ENCODE data around the gene SNX5.

SNX5 gene

DNA sequence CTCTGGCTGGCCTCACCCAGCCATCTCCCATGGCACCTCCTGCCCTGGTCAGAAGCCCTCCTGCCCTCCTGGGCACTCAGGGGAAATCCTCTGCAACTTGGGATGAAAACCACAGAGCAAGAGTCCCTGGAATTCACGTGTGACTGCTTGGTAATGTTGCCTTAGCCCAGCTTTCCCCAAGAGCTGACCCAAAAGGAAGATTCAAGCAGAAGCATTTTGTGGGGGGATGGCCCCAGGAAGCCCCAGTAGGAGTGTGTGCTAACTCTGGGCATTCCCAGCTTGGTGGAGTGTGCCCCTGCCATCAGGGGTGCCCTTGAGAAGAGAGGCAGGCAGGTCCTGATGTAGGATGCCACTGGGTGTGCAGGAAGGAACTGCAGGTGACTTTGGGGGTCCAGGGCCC lies 35.5 kb downstream of the SNX5 start:
- no peak overlapping the region for H3K27ac ChIP-seq (ENCODE audit: low read length)
- H3K4me2 ChIP-seq (ENCODE audit: low read length) = no peak overlapping the region
- H3K27me3 ChIP-seq (ENCODE audit: low read depth, low read length) = no peaks in the 10 kb centered on the region
- H4K20me1 ChIP-seq (ENCODE audit: insufficient read depth, low read length) = 0 out of 2 replicates have a peak, but pooled peaks cover 2% of the 10 kb centered on the region
- peaks cover 5% of the 10 kb centered on the region for H3K36me3 ChIP-seq (replicated peaks; ENCODE audit: low read depth, low read length)
- 0 out of 2 replicates have a peak, but pooled peaks cover 3% of the 10 kb centered on the region for H3K9me3 ChIP-seq (ENCODE audit: insufficient read depth, low read length)
- no peak overlapping the region for H2AFZ ChIP-seq (ENCODE audit: low read depth, low read length)
- TF ChIP-seq, protein P1, sequence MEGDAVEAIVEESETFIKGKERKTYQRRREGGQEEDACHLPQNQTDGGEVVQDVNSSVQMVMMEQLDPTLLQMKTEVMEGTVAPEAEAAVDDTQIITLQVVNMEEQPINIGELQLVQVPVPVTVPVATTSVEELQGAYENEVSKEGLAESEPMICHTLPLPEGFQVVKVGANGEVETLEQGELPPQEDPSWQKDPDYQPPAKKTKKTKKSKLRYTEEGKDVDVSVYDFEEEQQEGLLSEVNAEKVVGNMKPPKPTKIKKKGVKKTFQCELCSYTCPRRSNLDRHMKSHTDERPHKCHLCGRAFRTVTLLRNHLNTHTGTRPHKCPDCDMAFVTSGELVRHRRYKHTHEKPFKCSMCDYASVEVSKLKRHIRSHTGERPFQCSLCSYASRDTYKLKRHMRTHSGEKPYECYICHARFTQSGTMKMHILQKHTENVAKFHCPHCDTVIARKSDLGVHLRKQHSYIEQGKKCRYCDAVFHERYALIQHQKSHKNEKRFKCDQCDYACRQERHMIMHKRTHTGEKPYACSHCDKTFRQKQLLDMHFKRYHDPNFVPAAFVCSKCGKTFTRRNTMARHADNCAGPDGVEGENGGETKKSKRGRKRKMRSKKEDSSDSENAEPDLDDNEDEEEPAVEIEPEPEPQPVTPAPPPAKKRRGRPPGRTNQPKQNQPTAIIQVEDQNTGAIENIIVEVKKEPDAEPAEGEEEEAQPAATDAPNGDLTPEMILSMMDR (IDR thresholded peaks at IDR 0.05; ENCODE audit: low read depth, low read length) = no peak
- TF ChIP-seq EZH2phosphoT487 (IDR thresholded peaks at IDR 0.05; ENCODE audit: low read depth) = no peak
- no peaks in the 10 kb centered on the region for H3K79me2 ChIP-seq (ENCODE audit: low read length)
- H3K9ac ChIP-seq (ENCODE audit: low read length) = no peak overlapping the region
- 0 out of 2 replicates have a peak, but pooled peaks cover 5% of the 10 kb centered on the region for H3K4me1 ChIP-seq (ENCODE audit: low read length)
- H3K4me3 ChIP-seq (ENCODE audit: low read length) = no peak overlapping the region

DNA sequence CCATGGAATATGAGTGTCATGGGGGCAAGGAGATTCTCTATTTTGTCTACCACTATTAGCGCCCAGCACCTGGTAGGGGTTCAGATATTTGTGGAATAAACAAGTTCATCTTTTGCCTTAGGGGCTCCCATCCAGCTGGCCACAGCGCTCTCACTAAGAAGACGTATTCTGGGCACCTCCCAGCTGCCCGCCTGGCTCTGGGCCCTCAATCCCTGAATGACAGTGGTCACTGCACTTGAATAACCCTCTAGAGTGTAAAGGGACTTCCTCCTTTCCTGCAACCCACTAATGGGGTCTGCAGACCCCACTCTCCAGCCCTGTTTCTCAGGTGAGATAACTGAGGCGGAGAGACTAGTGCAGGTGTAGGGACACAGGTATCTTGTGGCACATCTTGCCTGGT lies 36.2 kb downstream of the SNX5 start:
- Histone ChIP-seq H3K27me3 (ENCODE audit: low read depth, low read length) (no peaks in the 10 kb centered on the region), H4K20me1 (ENCODE audit: insufficient read depth, low read length) (no peaks in the 10 kb centered on the region), H3K36me3 (replicated peaks; ENCODE audit: low read depth, low read length) (peaks cover 5% of the 10 kb centered on the region), H3K4me2 (ENCODE audit: low read length) (no peak overlapping the region), H3K4me1 (ENCODE audit: low read length) (0 out of 2 replicates have a peak, but pooled peaks cover 5% of the 10 kb centered on the region), H3K27ac (ENCODE audit: low read length) (no peak overlapping the region), H3K9me3 (ENCODE audit: insufficient read depth, low read length) (0 out of 2 replicates have a peak, but pooled peaks cover 3% of the 10 kb centered on the region), H2AFZ (ENCODE audit: low read depth, low read length) (no peak overlapping the region), H3K79me2 (ENCODE audit: low read length) (no peaks in the 10 kb centered on the region), H3K4me3 (ENCODE audit: low read length) (no peak overlapping the region), H3K9ac (ENCODE audit: low read length) (no peak overlapping the region)
- TF ChIP-seq EZH2phosphoT487 (IDR thresholded peaks at IDR 0.05; ENCODE audit: low read depth) = no peak
- TF ChIP-seq, protein P1 (IDR thresholded peaks at IDR 0.05; ENCODE audit: low read depth, low read length) = no peak

DNA sequence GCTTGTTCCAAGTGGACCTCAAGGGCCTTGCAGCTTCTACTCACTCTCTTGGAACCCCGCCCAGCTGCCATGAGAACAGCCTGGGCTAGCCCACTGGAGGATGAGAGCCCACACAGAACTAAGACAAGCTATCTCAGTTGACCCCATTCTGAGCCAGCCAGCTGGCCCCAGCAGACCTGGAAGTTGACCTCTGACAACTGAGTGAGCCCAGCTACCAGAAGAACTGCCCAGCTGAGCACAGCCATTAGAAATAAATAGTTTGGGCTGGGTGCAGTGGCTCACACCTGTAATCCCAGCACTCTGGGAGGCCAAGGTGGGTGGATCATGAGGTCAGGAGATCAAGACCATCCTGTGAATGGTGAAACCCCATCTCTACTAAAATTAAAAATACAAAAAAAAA lies 37.1 kb downstream of the SNX5 start:
- H3K27me3 ChIP-seq (ENCODE audit: low read depth, low read length) = no peaks in the 10 kb centered on the region
- H3K4me1 ChIP-seq (ENCODE audit: low read length) = 0 out of 2 replicates have a peak, but pooled peaks cover 5% of the 10 kb centered on the region
- no peak overlapping the region for H3K4me3 ChIP-seq (ENCODE audit: low read length)
- H3K36me3 ChIP-seq (replicated peaks; ENCODE audit: low read depth, low read length) = peaks cover 5% of the 10 kb centered on the region
- no peak overlapping the region for H3K9ac ChIP-seq (ENCODE audit: low read length)
- H3K4me2 ChIP-seq (ENCODE audit: low read length) = no peak overlapping the region
- H3K27ac ChIP-seq (ENCODE audit: low read length) = no peak overlapping the region
- 0 out of 2 replicates have a peak, but pooled peaks cover 3% of the 10 kb centered on the region for H3K9me3 ChIP-seq (ENCODE audit: insufficient read depth, low read length)
- no peaks in the 10 kb centered on the region for H3K79me2 ChIP-seq (ENCODE audit: low read length)
- TF ChIP-seq EZH2phosphoT487 (IDR thresholded peaks at IDR 0.05; ENCODE audit: low read depth) = no peak
- H4K20me1 ChIP-seq (ENCODE audit: insufficient read depth, low read length) = no peaks in the 10 kb centered on the region
- H2AFZ ChIP-seq (ENCODE audit: low read depth, low read length) = no peak overlapping the region

DNA sequence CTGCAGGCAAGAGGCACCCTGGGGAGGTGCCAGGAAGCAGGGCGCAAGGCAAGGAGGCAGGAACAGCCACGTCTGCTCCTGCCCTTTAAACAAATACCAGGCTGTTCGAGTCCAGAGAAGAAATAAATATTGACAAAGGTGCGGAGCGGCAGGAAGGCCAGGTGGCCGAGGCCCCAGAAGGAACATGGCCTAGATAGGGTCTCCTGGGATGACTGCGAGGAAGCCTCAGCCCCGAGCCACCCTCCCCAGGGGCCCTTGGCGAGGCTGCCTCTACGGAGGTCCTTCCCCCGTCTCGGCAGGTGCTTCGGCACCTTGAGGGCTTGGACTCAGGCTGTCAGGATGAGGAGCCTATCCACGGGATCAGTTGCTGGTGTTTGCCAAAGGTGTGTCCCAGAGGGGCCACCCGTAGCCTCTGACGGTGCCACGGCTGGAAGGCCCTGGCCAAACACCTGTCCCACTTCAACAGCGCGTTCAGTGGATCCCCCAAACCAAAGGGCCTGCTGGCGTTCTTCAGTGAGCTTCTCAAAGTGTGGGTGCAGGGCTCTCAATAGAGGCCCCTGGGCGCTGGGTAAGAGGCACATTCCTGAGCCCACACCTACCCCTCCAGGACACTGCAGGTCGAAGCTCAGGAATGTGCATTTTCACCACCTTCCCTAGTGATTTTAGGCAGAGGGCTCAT lies 39.8 kb downstream of the SNX5 start:
- Histone ChIP-seq H3K27ac (ENCODE audit: low read length) (no peak overlapping the region), H3K36me3 (replicated peaks; ENCODE audit: low read depth, low read length) (peaks cover 5% of the 10 kb centered on the region), H3K9ac (ENCODE audit: low read length) (no peak overlapping the region), H3K4me3 (ENCODE audit: low read length) (no peak overlapping the region), H2AFZ (ENCODE audit: low read depth, low read length) (no peak overlapping the region), H3K9me3 (ENCODE audit: insufficient read depth, low read length) (0 out of 2 replicates have a peak, but pooled peaks cover 3% of the 10 kb centered on the region), H3K4me2 (ENCODE audit: low read length) (no peak overlapping the region), H3K27me3 (ENCODE audit: low read depth, low read length) (0 out of 2 replicates have a peak, but pooled peaks cover 5% of the 10 kb centered on the region), H3K4me1 (ENCODE audit: low read length) (0 out of 2 replicates have a peak, but pooled peaks cover 5% of the 10 kb centered on the region), H4K20me1 (ENCODE audit: insufficient read depth, low read length) (no peaks in the 10 kb centered on the region), H3K79me2 (ENCODE audit: low read length) (no peaks in the 10 kb centered on the region)
- TF ChIP-seq, protein P1 (IDR thresholded peaks at IDR 0.05; ENCODE audit: low read depth, low read length) = no peak
- no peak for TF ChIP-seq EZH2phosphoT487 (IDR thresholded peaks at IDR 0.05; ENCODE audit: low read depth)
